Activated naive CD4-positive, alpha-beta T cell (primary cell): ENCODE measurements around the gene STK11.
"Not testable (repeated sequence)": the region's sequence is repeated elsewhere in the genome, so short reads cannot be mapped to it uniquely, and the experiment has no call there.

Experiments used
- DNase-seq, 4 experiments: peaks; one replicate each; lab custom pipeline; 2025; lab: John Stamatoyannopoulos, UW

STK11 gene

GRCh38 chr19:1208830-1209229, 3.3 kb downstream of the STK11 start:
- DNase-seq: not testable (repeated sequence)

- DNase-seq: no peak
These were observed 4.6 kb downstream of the STK11 start for GRCh38 chr19:1210227-1210538.

DNA sequence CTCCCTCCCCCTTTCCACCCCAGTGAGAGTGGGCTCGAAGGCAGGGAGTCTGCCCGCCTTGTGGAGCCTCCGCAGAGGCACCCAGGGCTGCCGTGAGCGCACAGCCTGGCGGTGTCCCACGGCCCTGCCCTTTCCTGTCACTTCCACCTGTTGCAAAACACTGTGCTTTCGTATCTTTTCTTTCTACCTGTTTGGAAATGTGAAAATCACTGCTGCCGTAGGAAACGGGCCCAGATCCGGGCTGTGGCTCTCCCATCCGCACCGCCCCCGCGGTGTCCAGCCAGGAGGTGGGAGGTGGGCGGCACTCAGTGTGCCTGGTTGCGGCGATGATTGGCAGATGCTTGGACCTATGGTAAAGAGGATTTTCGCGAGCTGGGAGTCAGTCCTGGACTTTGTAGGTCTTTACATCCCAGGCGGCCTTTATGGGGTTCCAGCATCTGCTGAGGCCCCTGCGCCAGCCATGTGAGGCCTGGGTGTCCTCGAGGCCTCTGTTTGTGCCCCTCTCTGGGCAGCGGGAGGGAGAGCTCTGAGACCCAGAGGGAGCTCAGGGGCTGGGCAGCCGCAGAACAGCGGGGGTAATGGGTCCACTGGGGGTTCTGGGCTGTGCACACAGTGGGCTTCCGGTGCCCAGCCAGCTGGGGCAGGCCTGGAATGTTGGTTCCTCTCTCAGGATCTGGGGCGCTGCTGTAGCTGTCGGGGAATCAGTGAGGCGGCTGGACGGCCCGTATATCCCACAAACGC, 6.1 kb downstream of the STK11 start:
- DNase-seq: no peak

DNA sequence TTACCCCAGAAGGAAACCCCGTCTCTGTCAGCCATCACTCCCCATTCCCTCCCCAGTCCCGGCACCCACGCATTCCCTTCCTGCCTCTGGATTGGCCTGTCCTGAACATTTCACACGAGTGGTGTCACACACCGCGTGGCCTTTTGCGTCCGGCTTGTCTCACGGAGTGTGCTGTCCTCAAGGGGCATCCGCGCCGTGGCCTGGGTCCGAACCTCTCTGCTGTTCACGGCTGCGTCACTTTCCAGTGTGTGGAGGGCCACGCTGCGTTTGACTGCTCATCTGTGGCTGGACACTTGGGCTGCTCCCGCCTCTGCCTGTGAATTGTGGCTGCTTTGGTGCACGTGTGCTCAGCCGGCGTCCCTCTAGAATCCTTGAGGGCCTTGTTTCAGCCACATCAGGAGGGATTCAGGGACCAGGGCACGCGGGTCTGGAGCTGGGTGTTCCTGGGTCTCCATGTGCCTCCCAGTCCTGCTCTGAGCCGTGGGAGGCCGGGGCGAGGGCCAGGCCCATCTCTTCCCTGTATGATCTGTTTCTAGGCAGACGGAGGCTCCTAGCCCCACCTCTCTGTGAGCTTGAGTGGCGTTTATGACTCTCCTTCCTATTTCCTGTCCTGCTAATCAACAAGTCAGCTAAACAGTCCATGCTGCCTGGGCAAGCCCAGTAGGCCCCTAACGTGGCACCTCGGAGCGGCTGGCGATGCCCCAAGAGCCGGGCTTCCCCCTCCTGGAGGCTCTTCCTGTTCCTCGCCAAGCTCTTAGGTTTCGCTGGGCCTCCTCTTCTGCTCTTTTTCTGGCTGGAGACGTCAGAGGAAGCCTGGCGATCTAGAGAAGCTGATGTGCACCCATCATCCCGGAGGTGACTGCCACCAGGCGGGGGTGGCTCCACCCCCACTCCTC, 8.1 kb downstream of the STK11 start:
- DNase-seq: no peak

GRCh38 chr19:1214299-1214861, 8.8 kb downstream of the STK11 start:
- DNase-seq: no peak

- no peak for DNase-seq
These were observed 9.5 kb downstream of the STK11 start for GRCh38 chr19:1214862-1215731.

DNA sequence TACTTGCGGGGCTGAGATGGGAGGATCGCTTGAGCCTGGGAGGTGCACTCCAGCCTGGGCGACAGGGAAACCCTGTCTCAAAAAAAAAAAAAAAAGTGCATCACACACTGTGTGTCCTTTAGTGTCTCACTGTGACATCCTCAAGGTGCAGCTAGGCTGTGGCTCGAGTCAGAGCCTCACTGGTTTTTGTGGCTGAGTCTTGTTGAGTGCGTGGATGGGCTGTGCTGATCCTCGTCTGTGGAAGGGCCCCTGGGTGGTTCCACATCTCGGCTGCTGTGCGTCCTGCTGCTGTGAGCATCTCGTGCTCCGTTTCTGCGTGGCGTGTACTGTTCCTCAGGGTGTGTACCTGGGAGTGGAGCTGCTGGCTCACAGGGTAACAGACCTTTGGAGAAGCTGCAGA, 11.2 kb downstream of the STK11 start:
- no peak for DNase-seq

DNA sequence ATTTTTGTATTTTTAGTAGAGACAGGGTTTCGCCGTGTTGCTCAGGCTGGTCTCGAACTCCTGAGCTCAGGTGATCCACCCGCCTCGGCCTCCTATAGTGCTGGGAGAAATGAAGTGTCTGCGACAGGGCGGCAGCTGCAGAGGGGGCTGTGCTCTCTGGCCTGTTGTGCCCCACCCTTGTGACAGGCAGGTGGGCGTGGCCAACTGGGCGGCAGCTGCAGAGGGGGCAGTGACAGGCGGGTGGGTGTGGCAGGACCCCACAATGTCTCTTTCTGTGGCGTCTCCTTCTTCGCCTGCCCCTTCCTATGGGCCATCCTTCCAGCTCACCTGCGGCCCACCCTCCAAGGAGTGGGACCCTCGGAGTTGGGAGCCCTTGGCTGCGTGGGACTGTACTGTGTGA, 11.8 kb downstream of the STK11 start:
- DNase-seq: no peak

DNA sequence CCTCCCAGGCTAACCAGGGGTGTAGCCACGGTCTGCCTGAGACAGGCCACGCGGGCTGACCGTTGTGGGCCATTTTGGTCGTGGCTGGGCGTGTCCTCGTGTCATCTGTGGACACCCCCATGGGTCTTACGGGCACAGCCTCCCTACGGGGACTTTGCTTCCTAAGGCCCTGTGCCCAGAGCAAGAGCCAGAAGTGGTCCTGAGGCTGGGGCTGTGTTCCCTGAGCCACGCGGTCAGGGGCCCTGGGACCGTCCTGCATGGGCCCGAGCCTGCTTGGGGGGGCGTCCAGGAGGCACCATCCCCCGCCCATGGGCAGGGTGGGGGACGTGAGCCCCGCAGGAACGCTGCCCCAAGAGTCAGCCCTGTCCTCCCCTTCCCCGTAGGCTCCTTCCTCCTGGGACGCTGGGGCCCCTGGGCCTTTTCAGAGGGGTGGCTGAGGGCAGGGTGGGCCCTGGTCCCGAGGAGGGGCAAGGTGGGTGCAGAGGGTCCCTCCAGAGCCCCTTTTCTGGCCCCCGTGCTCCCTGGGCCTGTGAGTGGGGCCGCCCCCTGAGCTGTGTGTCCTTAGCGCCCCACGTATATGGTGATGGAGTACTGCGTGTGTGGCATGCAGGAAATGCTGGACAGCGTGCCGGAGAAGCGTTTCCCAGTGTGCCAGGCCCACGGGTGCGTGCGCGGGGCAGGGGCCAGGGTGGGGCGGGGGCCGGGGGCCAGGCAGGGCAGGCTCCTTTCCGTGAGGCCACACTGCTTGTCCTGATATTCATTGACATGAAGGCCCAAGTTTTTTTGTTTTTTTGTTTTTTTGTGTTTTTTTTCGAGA, 13.4 kb downstream of the STK11 start:
- DNase-seq: no peak

DNA sequence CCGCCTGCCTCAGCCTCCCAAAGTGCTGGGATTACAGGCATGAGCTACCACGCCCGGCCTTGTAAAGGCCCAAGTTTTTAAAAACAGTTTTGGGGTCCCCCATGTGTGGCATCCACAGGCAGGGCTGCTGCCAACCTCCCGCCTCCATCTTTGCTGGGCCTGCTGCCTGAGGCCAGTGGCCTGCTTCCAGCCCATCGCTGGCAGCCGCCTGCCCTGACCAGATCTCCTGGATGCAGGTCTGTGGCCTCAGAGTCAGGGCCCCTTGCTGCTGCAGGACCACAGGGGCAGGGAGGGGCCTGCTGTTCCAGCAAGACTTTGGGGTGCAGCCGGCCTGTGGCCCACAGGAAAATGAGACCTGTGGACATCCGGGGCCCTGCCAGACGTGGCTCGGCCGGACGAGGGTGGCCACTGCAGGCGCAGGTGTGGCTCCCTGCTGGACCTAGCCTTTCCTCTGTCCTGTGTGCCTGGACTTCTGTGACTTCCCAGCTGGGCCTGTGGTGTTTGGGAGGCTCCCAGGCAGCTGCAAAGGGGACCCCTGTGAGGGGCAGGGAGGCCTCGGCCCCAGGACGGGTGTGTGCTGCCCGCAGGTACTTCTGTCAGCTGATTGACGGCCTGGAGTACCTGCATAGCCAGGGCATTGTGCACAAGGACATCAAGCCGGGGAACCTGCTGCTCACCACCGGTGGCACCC, 14.4 kb downstream of the STK11 start:
- no peak for DNase-seq

GRCh38 chr19:1220477-1220930, 14.9 kb downstream of the STK11 start:
- DNase-seq: no peak

DNA sequence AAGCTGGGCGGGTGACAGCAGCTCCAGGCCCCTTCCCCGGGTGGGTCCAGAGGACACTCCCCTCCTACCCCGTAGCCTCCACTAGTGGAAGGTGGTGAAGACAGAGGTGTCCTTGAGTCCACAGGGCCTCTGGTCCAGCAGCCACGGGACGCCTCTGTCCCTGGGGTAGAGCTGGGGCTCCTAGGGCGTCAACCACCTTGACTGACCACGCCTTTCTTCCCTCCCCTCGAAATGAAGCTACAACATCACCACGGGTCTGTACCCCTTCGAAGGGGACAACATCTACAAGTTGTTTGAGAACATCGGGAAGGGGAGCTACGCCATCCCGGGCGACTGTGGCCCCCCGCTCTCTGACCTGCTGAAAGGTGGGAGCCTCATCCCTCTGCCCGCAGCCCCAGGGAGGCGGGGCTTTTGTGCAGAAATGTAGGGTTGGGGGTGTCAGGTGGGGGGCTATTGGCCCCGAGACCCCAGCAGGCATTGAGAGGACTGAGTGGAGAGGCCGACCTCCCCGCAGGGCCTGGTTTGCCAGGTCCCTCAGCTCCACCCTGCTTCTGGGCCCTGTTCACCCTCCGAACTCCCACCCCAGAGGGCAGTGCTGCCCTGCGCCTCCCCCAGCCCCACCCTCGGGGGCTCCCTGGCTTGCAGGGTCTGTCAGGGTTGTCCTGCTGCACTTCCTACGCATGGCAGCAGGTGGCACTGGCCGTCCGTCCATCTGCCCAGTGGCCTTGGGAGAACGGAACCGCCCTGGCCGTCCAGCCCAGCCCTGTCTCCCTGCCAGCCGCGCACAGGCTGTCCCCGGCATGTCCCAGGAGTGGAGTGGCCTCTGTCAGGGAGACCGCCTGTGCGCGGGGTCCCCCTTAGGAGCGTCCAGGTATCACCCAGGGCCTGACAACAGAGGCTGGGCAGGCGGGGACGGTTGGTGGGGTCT, 15.7 kb downstream of the STK11 start:
- DNase-seq: no peak

DNA sequence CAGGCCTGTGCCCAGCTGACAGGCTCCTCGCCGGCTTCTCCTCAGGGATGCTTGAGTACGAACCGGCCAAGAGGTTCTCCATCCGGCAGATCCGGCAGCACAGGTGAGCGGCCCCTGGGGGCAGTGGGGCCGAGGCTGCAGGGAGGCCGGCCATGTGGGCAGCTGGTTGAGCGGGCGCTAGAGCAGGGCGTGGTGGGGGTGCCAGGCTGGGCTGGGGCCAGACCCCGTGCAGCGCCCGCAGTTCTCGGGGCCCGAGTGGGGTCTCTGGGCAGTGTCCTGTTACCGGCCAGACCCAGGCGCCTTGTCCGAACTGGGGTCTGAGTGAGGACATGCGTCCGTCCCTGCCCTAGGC, 16.3 kb downstream of the STK11 start:
- DNase-seq: no peak

GRCh38 chr19:1222394-1222793, 16.8 kb downstream of the STK11 start:
- DNase-seq: no peak

DNA sequence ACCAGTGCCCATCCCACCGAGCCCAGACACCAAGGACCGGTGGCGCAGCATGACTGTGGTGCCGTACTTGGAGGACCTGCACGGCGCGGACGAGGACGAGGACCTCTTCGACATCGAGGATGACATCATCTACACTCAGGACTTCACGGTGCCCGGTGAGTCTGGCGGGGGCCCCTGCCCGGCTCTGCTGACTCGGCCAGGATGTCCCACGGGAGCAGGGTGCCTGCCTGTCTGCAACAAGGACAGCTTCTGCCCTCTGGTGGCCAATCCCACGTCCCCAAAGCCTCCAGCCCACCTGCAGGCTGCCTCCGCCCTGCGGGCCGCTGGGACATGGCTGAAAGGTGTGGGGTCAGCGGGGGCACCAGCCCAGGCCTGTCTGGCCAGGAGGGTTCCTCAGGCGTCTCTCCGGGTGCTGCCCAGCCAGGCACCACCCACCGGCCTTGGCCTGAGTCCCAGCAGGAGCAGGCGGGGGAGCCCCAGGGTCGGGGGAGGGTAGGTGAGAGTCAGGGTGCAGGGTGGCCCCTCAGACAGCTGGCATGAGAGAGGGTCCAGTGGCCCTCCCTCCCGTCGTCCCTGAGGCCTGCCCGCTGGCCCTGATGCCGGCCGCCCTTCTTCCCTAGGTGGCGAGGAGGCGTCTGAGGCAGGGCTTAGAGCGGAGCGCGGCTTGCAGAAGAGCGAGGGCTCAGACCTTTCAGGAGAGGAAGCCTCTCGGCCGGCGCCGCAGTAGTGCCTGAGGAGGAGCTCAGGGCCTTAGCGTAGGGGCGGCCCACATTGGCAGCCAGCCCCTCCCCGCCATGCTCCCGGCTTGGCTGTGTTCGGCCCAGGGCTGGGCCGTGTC, 17.7 kb downstream of the STK11 start:
- DNase-seq: no peak

DNA sequence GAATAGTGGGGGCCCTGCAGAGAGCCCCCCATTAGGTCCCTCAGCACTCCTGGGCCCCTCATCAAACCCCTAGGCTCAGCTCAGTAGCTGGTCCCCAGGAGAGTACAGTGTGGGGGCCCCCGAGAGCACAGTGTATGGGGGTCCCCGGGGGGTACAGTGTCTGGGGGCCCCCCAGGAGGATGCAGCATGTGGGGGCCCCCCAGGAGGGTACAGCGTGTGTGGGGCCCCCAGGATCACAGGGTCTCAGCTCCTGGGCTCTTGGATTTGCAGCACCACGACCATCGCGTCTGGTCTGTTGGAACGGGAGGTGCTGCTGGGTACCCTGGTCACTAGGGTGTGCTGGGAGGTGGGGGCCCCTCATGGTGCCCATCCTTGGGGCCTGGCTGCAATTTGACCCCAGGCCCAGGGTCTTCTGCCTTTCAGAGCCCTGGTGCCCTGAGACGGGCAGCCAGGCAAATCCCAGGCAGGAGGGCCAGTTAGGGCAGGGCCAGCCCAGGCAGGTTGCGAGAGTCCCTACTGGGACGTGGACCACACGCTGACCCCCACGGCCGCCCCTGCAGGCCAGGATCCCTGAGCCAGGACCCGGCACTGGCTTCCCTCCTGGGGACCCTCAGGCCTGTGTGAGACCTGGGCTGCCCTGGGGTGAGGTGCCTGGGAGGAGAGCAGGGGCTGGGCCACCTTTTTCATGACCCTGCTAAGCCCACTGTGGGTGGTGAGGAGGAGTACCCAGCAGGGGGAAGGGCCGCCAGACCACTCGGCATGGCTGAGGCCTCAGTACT, 18.7 kb downstream of the STK11 start:
- DNase-seq: no peak

- DNase-seq: no peak
These were observed 19.3 kb downstream of the STK11 start for GRCh38 chr19:1224847-1225246.
